GM12878 (cell line): ENCODE results near the gene COMMD7. TPM values are rescaled to one million over a fixed set of nuclear protein-coding genes. Genes with fewer than 3 reads are reported as not detected.

Experiments
- ATAC-seq: fragments of 200-7000 bp; cut with Tn5 transposase; 3 replicates; pipeline ENCODE4 v1.9.1; 2020; ENCODE audit warnings: mild to moderate bottlenecking, moderate library complexity
- BruUV-seq: library from RNA; stranded (reverse); fragments of 400-500 nt; replicated peaks from 2 replicates; lab custom pipeline; 2021; lab: Mats Ljungman, UMichigan
- CTCF ChIA-PET: fragments of 300-600 bp; sonication (Branson Sonifier 250); formaldehyde crosslinking; extraction: SDS; loops from one replicate; lab custom pipeline; 2021; ENCODE audit warnings: inconsistent platforms; lab: Yijun Ruan, JAX
- POLR2A ChIA-PET: fragments of 350-600 bp; formaldehyde crosslinking; extraction: SDS; loops from one replicate; lab custom pipeline; 2021; ENCODE audit warnings: inconsistent platforms; lab: Charles Lee
- RAD21 ChIA-PET: fragments of 300-600 bp; sonication (Branson Sonifier 250); formaldehyde crosslinking; loops from one replicate; lab custom pipeline; 2023; ENCODE audit warnings: antibody characterized with exemption; ENCODE audit not compliant: unreplicated experiment; lab: Charles Lee
- SMC1A ChIA-PET: fragments of 300-600 bp; sonication (Branson Sonifier 250); formaldehyde crosslinking; loops from one replicate; lab custom pipeline; 2023; ENCODE audit not compliant: unreplicated experiment, uncharacterized antibody; lab: Charles Lee
- DNase-seq: peaks from one replicate; pipeline ENCODE4 v3.0.0-alpha.2; 2011; ENCODE audit warnings: low read depth, low spot score
- FAIRE-seq: peaks from 3 replicates; lab custom pipeline; 2011; peaks lifted over from hg19 to GRCh38; lab: Jason Lieb, UNC
- H2AFZ ChIP-seq: 2 replicates; pipeline ENCODE4 v1.6.0; 2011; ENCODE audit warnings: low read depth, low read length, control low read depth; ENCODE audit not compliant: control insufficient read depth
- H3K27ac ChIP-seq: 2 replicates; pipeline ENCODE4 v1.5.1; 2011; ENCODE audit warnings: control low read depth; ENCODE audit not compliant: control insufficient read depth, insufficient read depth
- H3K27me3 ChIP-seq, 2 experiments: replicated peaks in 1 of 2; 2 replicates each; pipeline versions ENCODE4 v1.6.0 to v1.6.1; 2011; ENCODE audit warnings: low read length in 1 of 2; ENCODE audit not compliant: control insufficient read depth in 2 of 2, insufficient read depth in 2 of 2
- H3K36me3 ChIP-seq, 2 experiments: 2 replicates each; pipeline ENCODE4 v1.5.1; 2011; ENCODE audit warnings: low read length in 1 of 2; ENCODE audit not compliant: control insufficient read depth in 2 of 2, insufficient read depth in 2 of 2
- H3K4me1 ChIP-seq: 2 replicates; pipeline ENCODE4 v1.6.1; 2011; ENCODE audit warnings: mild to moderate bottlenecking, low read length, moderate library complexity, mixed read lengths; ENCODE audit not compliant: control insufficient read depth, insufficient read depth
- H3K4me2 ChIP-seq: 2 replicates; pipeline ENCODE4 v1.6.0; 2011; ENCODE audit warnings: control low read depth; ENCODE audit not compliant: control insufficient read depth, insufficient read depth
- H3K4me3 ChIP-seq: fragments of 200-600 bp; sonication (generic); 2 replicates; pipeline ENCODE4 v1.5.1; 2016
- H3K79me2 ChIP-seq: 2 replicates; pipeline ENCODE4 v1.6.0; 2011; ENCODE audit warnings: low read length; ENCODE audit not compliant: control insufficient read depth, insufficient read depth
- H3K9ac ChIP-seq: 2 replicates; pipeline ENCODE4 v1.8.0; 2011; ENCODE audit warnings: low read length, control low read depth, mixed read lengths; ENCODE audit not compliant: control insufficient read depth, insufficient read depth
- H3K9me3 ChIP-seq: replicated peaks from 3 replicates; pipeline ENCODE4 v1.5.1; 2011; ENCODE audit warnings: mild to moderate bottlenecking, low read length; ENCODE audit not compliant: control insufficient read depth, insufficient read depth
- H4K20me1 ChIP-seq: 2 replicates; pipeline ENCODE4 v1.6.0; 2011; ENCODE audit not compliant: control insufficient read depth, insufficient read depth
- E4F1 ChIP-seq: fragments of 450-650 bp; IDR thresholded peaks from 2 replicates; pipeline ENCODE4 v1.6.1; 2018; ENCODE audit warnings: borderline replicate concordance, mild to moderate bottlenecking; ENCODE audit not compliant: partially characterized antibody
- EED ChIP-seq: sonication (generic); IDR thresholded peaks from 2 replicates; pipeline ENCODE4 v1.6.1; 2016; ENCODE audit warnings: antibody characterized with exemption, low read depth
- GABPA ChIP-seq: IDR thresholded peaks from 2 replicates; pipeline ENCODE4 v1.6.1; 2014; ENCODE audit warnings: antibody characterized with exemption, low read depth, mild to moderate bottlenecking, inconsistent platforms
- IRF4 ChIP-seq: IDR thresholded peaks from 2 replicates; pipeline ENCODE4 v1.6.1; 2011; ENCODE audit warnings: low read depth, low read length
- MXI1 ChIP-seq: fragments of 150-350 bp; IDR thresholded peaks from 2 replicates; pipeline ENCODE4 v1.6.1; 2011; ENCODE audit warnings: low read depth, mild to moderate bottlenecking, inconsistent platforms, low read length, improper control_type of control experiment
- PML ChIP-seq: IDR thresholded peaks from 2 replicates; pipeline ENCODE4 v1.6.1; 2012; ENCODE audit warnings: low read length, inconsistent platforms
- RAD51 ChIP-seq: fragments of 450-650 bp; IDR thresholded peaks from 2 replicates; pipeline ENCODE4 v1.6.1; 2016; ENCODE audit warnings: moderate library complexity, mild to moderate bottlenecking, inconsistent platforms
- SIN3A ChIP-seq: IDR thresholded peaks from 2 replicates; pipeline ENCODE4 v1.6.1; 2012; ENCODE audit warnings: low read depth, low read length, improper control_type of control experiment
- SREBF2 ChIP-seq: IDR thresholded peaks from 2 replicates; pipeline ENCODE4 v1.6.1; 2012; ENCODE audit warnings: mild to moderate bottlenecking, low read length
- USF1 ChIP-seq: IDR thresholded peaks from 2 replicates; pipeline ENCODE4 v1.6.1; 2011; ENCODE audit warnings: borderline replicate concordance, low read depth, mild to moderate bottlenecking, moderate library complexity, mixed read lengths, low read length; ENCODE audit not compliant: insufficient read depth; ENCODE audit errors: extremely low read length
- ZNF217 ChIP-seq: fragments of 450-650 bp; IDR thresholded peaks from 2 replicates; pipeline ENCODE4 v1.6.1; 2017; ENCODE audit warnings: antibody characterized with exemption, mild to moderate bottlenecking
- ZSCAN29 ChIP-seq: fragments of 450-650 bp; IDR thresholded peaks from 2 replicates; pipeline ENCODE4 v1.6.1; 2017; ENCODE audit warnings: mild to moderate bottlenecking, moderate library complexity
- WGBS: methylation state at CpG from one replicate; pipeline ENCODE4 v1.1.6; 2016; ENCODE audit warnings: low lambda C conversion rate; ENCODE audit not compliant: insufficient replicate concordance, insufficient coverage; ENCODE audit errors: missing lambda C conversion rate; 5-methylcytosine and 5-hydroxymethylcytosine counted together
- in situ Hi-C: fragments of 300-500 bp; cut with MboI; formaldehyde crosslinking; loops from 9 replicates; pipeline ENCODE4 v1.14.3; 2018; ENCODE audit warnings: mixed read lengths
- intact Hi-C: fragments of 100-400 bp; cut with micrococcal nuclease; formaldehyde crosslinking; loops from one replicate; pipeline ENCODE4 v1.14.2; 2022; ENCODE audit not compliant: unreplicated experiment
- polyA plus RNA-seq, 11 experiments: library from polyadenylated mRNA; depleted of rRNA in 4 of 11; unstranded in 6 of 11; stranded (reverse) in 5 of 11; fragments of >200 nt; fragmentation: Nextera tagmentation in 4 of 11; fragmentation: Illumina TruSeq in 1 of 11; extraction: Ambion mirVana in 4 of 11; extraction: Trizol in 1 of 11; gene quantifications; 1 replicate in 1 of 11; 2 replicates in 10 of 11; pipeline versions ENCODE4 v1.2.1 to v1.2.3, GENCODE V29; 2011 to 2016; ENCODE audit warnings: inconsistent platforms in 2 of 11, missing spikeins in 2 of 11, low read depth in 1 of 11
- total RNA-seq, 4 experiments: library from RNA; depleted of rRNA in 3 of 4; stranded (reverse); fragments of >200 nt in 3 of 4; fragmentation: Illumina TruSeq in 1 of 4; extraction: Trizol in 1 of 4; gene quantifications; 2 replicates each; pipeline versions ENCODE4 v1.2.1 to v1.2.3, GENCODE V29; 2013 to 2021

The COMMD7 gene
- total and polyA plus RNA-seq, 10 of the 15 experiments (the other 5 are each of a cell fraction or from before 2014, with no cell fraction given), result 9.1 to 61.0 (median 27.7) TPM

- ATAC-seq, result no peak
- 56% methylated on average over 13 of the region's 13 CpGs for WGBS
- no peak for DNase-seq
- H3K4me3 ChIP-seq, result no peak overlapping the region
- H3K4me1 ChIP-seq, result no peaks in the 10 kb centered on the region
- BruUV-seq, result no TSS peak
- intact Hi-C loops, result no loop called here
- H3K27ac ChIP-seq, result no peak overlapping the region
- no peaks in the 10 kb centered on the region for H4K20me1 ChIP-seq
- ChIA-PET RAD21 (interaction anchor here (0.7 to 1.4 kb wide), 2 partner anchors 11 to 28 kb away, joined by 3 read pairs; no protein-coding TSS in a partner anchor), POLR2A (no interaction called here), CTCF (interaction anchor here (1.0 to 3.1 kb wide), 4 partner anchors 10 to 263 kb away, joined by 3 to 18 read pairs (median 4); partner anchors contain the start of gene C20orf203), SMC1A (no interaction called here)
- no peaks in the 10 kb centered on the region for H3K79me2 ChIP-seq
- no peak for FAIRE-seq
- H2AFZ ChIP-seq, result no peak overlapping the region
- TF ChIP-seq ZSCAN29, result no peak
- no peak for TF ChIP-seq EED
- no peaks in the 10 kb centered on the region for H3K27me3 ChIP-seq
- H3K9ac ChIP-seq, result no peak overlapping the region
- no peaks in the 10 kb centered on the region for H3K36me3 ChIP-seq
- in situ Hi-C loops, result no loop called here
- H3K9me3 ChIP-seq, result no peaks in the 10 kb centered on the region
- H3K4me2 ChIP-seq, result no peak overlapping the region
These were observed 41.3 kb upstream of the COMMD7 start for GRCh38 chr20:32784369-32785080.

GRCh38 chr20:32780749-32781655 is 37.7 kb upstream of the COMMD7 start:
- POLR2A ChIA-PET, result no interaction called here
- Histone ChIP-seq H4K20me1 (no peaks in the 10 kb centered on the region), H3K4me1 (no peaks in the 10 kb centered on the region), H3K4me3 (no peak overlapping the region), H3K27ac (no peak overlapping the region), H3K9me3 (no peaks in the 10 kb centered on the region), H2AFZ (no peak overlapping the region), H3K79me2 (no peaks in the 10 kb centered on the region), H3K9ac (no peak overlapping the region), H3K27me3 (no peaks in the 10 kb centered on the region), H3K36me3 (no peaks in the 10 kb centered on the region), H3K4me2 (no peak overlapping the region)
- SMC1A ChIA-PET, result interaction anchor here (1.8 kb wide), 1 partner anchor 108 kb away, joined by 9 read pairs; the partner anchor contains the start of gene C20orf203
- DNase-seq (no peak), FAIRE-seq (no peak), ATAC-seq (no peak)
- no TSS peak for BruUV-seq
- WGBS, result 66% methylated on average over 18 of the region's 18 CpGs
- RAD21 ChIA-PET, result no interaction called here
- intact Hi-C loops, result no loop called here
- CTCF ChIA-PET, result interaction anchor here (1.1 to 7.3 kb wide), 2 partner anchors 9 to 106 kb away, joined by 4 to 295 read pairs; partner anchors contain the start of gene C20orf203
- in situ Hi-C loops, result no loop called here
- TF ChIP-seq ZNF217, result no peak
- TF ChIP-seq E4F1, result no peak
- no peak for TF ChIP-seq USF1
- no peak for TF ChIP-seq IRF4
- TF ChIP-seq GABPA, result no peak
- TF ChIP-seq RAD51, result no peak
- TF ChIP-seq PML, result no peak
- no peak for TF ChIP-seq MXI1
- no peak for TF ChIP-seq SREBF2
- no peak for TF ChIP-seq SIN3A
